ENCODE data around the gene SERPINC1.
"Not testable (repeated sequence)": the region's sequence is repeated elsewhere in the genome, so short reads cannot be mapped to it uniquely, and the experiment has no call there.

The SERPINC1 gene

DNA sequence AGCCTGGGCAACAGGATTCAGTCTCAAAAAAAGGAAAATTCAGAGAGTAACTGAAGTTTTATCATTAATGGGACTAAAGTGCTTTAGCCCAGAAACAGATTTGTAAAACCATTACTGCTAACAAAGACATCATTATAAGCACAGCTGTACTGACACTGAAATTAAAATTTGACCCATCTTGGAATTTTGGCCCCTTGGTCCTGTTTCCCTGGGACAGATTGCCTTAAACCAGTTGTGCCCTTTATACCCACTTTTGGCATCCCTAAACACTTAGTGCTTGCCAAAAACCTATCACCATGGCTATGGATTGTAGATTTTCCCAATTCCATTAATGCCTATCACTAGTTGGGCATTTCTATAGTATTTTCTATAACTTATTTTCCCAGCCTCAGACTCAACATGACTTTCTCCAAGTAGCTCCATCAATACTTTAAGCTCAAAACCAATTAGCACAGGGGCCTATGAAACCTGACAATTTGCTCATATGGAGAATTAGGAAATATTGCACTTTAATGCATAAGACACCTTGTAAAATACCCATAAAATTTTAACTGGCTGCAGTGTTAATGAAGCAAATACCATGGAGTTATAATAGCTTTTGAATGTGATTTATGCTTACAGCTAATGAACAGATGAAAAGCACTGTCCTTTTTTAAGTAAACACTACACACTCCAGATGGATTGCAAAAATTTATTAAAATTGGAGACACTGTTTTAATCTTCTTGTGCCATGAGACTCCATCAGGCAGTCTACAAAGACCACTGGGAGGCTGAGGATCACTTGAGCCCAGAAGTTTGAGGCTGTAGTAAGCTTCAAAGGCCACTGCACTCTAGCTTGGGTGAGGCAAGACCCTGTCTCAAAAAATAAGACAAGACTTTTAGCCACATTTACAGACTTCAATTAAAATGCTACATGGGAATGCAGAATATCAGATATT is 53.6 kb downstream of the SERPINC1 start:
- peak; percentile 48 for DNase-seq (ENCODE audit: low spot score)

DNA sequence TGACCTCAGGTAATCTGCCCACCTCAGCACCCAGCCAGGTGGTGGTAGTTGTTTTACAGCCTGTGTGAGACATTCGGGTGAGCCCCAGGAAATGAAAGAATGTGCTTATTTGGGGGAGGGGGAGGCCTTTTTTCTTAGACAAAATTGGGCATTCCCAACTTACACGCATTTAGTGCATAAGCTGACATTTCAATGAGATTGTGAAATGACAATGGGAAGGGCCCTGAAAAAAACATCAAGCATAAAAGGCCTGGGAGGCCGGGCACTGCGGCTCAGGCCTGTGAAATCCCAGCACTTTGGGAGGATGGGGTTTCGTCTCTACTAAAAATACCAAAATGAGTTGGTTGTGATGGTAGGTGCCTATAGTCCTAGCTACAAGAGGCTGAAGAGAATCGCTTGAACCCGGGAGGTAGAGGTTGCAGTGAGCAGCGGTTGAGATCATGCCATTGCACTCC is 54.3 kb downstream of the SERPINC1 start:
- DNase-seq (ENCODE audit: low spot score): peak; percentile 56

DNA sequence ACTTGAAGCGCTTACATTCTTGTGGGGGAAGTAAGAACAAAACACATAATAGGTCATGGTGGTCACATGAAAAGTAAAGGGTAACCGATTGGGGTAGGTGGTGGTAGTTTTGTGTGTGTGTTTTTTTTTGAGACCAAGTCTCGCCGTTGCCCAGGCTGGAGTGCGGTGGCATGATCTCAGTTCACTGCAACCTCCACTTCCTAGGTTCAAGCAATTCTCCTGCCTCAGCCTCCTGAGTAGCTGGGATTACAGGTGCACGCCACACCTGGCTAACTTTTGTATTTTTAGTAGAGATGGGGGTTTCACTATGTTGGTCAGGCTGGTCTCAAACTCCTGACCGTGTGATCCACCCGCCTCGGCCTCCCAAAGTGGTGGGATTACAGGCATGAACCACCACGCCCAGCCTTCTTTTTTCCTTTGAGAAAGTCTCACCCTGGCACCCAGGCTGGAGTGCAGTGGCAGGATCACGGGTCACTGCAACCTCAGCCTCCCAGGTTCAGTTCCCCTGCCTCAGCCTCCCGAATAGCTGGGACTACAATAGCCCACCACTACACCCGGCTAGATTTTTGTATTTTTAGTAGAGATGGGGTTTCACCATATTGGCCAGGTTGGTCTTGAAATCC is 54.9 kb downstream of the SERPINC1 start:
- not testable (repeated sequence) for DNase-seq (ENCODE audit: low spot score)

DNA sequence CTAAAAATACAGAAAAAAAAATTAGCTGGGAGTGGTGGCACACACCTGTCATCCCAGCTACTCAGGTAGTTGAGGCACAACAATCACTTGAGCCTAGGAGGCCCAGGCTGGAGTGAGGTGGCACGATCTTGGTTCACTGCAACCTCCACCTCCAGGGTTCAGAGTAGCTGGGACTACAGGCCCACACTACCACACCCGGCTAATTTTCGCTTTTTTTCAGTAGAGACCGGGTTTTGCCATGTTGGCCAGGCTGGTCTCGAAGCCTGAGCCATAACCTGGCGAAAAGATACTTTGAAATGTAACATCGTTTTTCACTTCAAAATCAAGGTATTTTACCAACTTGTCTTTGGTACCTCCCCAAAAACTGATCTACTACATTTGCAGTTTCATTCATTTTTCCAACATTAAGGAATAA is 55.4 kb downstream of the SERPINC1 start:
- DNase-seq (ENCODE audit: low spot score): no peak

DNA sequence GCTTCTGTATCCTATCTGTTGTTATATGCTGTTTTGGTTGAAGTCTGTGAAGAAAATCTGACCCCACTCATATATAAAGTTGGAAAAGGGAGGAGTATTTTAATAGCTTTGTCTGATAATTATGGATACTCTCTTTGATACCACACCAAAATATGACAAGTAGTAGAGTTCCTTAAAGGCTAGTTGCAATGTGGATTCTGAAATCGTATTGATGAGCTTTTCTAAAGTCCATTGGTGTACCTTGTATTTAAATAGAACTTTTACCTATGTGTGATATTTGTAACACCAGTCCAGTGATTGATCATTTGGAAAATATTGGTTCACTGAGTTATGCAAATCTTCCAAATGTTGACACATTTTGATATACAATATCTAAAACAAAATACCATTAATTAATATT is 57.1 kb downstream of the SERPINC1 start:
- DNase-seq (ENCODE audit: low spot score): no peak

DNA sequence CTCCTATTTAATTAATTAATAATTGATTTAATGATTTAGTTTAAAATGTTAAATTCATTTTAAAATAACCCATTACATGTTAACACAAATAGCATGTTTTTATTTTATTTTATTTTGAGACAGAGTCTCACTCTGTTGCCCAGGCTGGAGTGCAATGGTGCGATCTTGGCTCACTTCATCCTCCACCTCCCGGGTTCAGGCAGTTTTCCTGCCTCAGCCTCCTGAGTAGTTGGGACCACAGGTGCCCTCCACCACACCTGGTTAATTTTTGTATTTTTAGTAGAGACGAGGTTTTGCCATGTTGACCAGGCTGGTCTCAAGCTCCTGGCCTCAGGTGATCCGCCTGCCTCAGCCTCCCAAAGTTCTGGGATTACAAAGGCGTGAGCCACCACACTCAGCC is 57.6 kb downstream of the SERPINC1 start:
- not testable (repeated sequence) for DNase-seq (ENCODE audit: low spot score)

DNA sequence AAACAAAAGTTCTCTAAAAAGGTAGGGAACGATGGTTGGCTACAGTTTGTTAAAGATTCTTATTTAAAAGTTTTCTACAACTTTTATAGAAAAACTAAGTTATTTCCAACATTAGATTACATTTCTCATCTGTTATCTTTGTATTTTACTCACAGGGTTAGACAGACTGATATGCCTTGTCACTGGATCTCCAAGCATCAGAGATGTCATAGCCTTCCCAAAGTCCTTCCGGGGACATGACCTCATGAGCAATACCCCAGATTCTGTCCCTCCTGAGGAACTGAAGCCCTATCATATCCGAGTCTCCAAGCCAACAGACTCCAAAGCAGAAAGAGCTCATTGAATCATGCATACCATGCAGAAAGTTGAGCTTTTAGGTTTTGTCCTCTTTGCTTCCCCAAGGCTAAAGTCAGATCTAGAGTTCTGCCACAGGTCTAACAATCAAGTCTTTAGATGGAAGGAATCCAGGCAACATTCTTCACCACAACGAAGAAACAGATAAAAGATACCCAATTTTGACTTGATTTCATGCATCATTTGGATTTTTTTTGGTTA is 59.7 kb downstream of the SERPINC1 start:
- no peak for DNase-seq (ENCODE audit: low spot score)

DNA sequence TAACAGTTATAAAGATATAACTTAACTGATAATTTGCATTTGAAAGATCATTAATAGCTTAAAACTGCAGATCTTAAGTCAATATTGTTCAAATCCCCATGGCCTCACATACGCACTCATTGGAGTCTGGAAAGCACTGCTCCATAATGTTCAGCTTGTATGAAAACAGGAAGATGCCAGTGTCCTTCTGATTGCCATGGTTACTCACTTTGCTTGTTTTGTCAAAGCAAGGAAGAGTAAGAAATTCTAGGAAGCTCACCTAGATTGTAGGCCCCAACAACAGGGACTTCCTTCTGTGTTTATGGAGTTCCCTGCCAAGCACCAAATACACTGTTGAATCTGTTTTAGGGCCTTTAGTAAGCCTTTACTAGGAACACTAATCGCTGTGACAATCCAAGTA is 60.2 kb downstream of the SERPINC1 start:
- no peak for DNase-seq (ENCODE audit: low spot score)

DNA sequence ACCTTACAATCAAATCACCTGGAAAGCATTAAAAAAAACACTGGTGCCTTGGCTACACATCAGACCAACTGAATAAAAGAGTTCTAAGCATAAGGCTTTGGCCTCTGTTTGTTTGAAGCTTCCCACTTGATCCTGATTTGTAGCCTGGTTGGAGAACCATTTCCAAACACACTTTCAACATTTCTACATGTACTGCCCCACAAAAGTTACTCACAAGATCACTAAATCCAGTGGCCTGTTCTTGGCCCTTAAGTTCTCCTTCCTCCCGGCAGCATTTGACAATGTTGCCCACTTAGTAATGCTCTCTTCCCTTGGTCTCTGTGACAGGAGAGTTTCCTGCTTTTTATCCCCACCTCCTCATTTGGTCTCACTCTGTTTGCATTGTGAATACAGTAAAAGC is 61.1 kb downstream of the SERPINC1 start:
- DNase-seq (ENCODE audit: low spot score): no peak
